Lower lobe of right lung (tissue), 2 donors: ENCODE data around the gene LRTM1. TPM values are rescaled to one million over a fixed set of nuclear protein-coding genes. Genes with fewer than 3 reads are reported as not detected.

Experiments
- ATAC-seq, 2 donors: fragments of 200-7000 bp; cut with Tn5 transposase; one replicate each; pipeline ENCODE4 v1.9.1; 2020 to 2022; ENCODE audit warnings: mild to moderate bottlenecking in 2 of 2, moderate library complexity in 2 of 2
- DNase-seq: peaks from one replicate; pipeline ENCODE4 v3.0.0-alpha.2; 2020
- H3K27ac ChIP-seq: fragments of 200-600 bp; one replicate; pipeline ENCODE4 v1.8.0; 2022
- H3K27me3 ChIP-seq: fragments of 200-600 bp; one replicate; pipeline ENCODE4 v1.8.0; 2022; ENCODE audit warnings: low read depth
- H3K36me3 ChIP-seq: fragments of 200-600 bp; one replicate; pipeline ENCODE4 v1.8.0; 2022; ENCODE audit warnings: mild to moderate bottlenecking
- H3K4me1 ChIP-seq: fragments of 200-600 bp; one replicate; pipeline ENCODE4 v1.8.0; 2022
- H3K4me3 ChIP-seq: fragments of 200-600 bp; one replicate; pipeline ENCODE4 v1.8.0; 2022; ENCODE audit warnings: mild to moderate bottlenecking
- H3K9me3 ChIP-seq: fragments of 200-600 bp; one replicate; pipeline ENCODE4 v1.8.0; 2022
- CTCF ChIP-seq: fragments of 200-600 bp; IDR thresholded peaks from one replicate; pipeline ENCODE4 v1.8.0; 2022; ENCODE audit warnings: antibody characterized with exemption, mild to moderate bottlenecking
- intact Hi-C: fragments of 100-400 bp; cut with DNase I; formaldehyde crosslinking; loops from one replicate; pipeline ENCODE4 v1.11.0; 2022
- total RNA-seq: library from RNA; stranded (reverse); fragmentation: NEBNext Ultra II Directional; extraction: Animal tissue kit (Norgen Biotek cat#: 25700); gene quantifications from one replicate; pipeline ENCODE4 v1.2.1, GENCODE V29; 2021
- donor health status: DM: no; HTN: yes; CAD: no; lungs with severe emphysema.

The LRTM1 gene
- total RNA-seq, 1 donor from 2014 or later, result not detected

GRCh38 chr3:54960701-54961100 lies 32.8 kb upstream of the LRTM1 start:
- Histone ChIP-seq H3K9me3 (no peaks in the 10 kb centered on the region), H3K4me3 (no peak overlapping the region), H3K27me3 (no peaks in the 10 kb centered on the region), H3K27ac (no peak overlapping the region), H3K36me3 (no peaks in the 10 kb centered on the region), H3K4me1 (no peaks in the 10 kb centered on the region)
- TF ChIP-seq CTCF, result no peak
- no peak for DNase-seq
- intact Hi-C loops, result no loop called here
- ATAC-seq, result no peak

GRCh38 chr3:54960082-54960481 lies 32.2 kb upstream of the LRTM1 start:
- no peak for ATAC-seq
- no peaks in the 10 kb centered on the region for H3K4me1 ChIP-seq
- no peak for TF ChIP-seq CTCF
- H3K36me3 ChIP-seq, result no peaks in the 10 kb centered on the region
- H3K4me3 ChIP-seq, result no peak overlapping the region
- no peak overlapping the region for H3K27ac ChIP-seq
- no peak for DNase-seq
- intact Hi-C loops, result no loop called here
- no peaks in the 10 kb centered on the region for H3K9me3 ChIP-seq
- H3K27me3 ChIP-seq, result no peaks in the 10 kb centered on the region

GRCh38 chr3:54957711-54958110 lies 29.9 kb upstream of the LRTM1 start:
- no peak for TF ChIP-seq CTCF
- DNase-seq (no peak), ATAC-seq (no peak)
- H3K36me3 ChIP-seq, result no peaks in the 10 kb centered on the region
- H3K4me3 ChIP-seq, result no peak overlapping the region
- H3K9me3 ChIP-seq, result no peaks in the 10 kb centered on the region
- H3K27me3 ChIP-seq, result no peaks in the 10 kb centered on the region
- H3K4me1 ChIP-seq, result no peaks in the 10 kb centered on the region
- intact Hi-C loops, result loop anchor here (10.0 kb wide), 1 partner anchor 227 kb away; no protein-coding TSS in a partner anchor
- no peak overlapping the region for H3K27ac ChIP-seq

- intact Hi-C loops, result loop anchor here (10.0 kb wide), 1 partner anchor 229 kb away; no protein-coding TSS in a partner anchor
- DNase-seq (no peak), ATAC-seq (no peak)
- Histone ChIP-seq H3K27ac (no peak overlapping the region), H3K36me3 (no peaks in the 10 kb centered on the region), H3K4me3 (no peak overlapping the region), H3K9me3 (no peaks in the 10 kb centered on the region), H3K27me3 (no peaks in the 10 kb centered on the region), H3K4me1 (no peaks in the 10 kb centered on the region)
- TF ChIP-seq CTCF, result no peak
These were observed 28.1 kb upstream of the LRTM1 start for GRCh38 chr3:54955941-54956340.

GRCh38 chr3:54955496-54955895 lies 27.6 kb upstream of the LRTM1 start:
- Histone ChIP-seq H3K27ac (no peak overlapping the region), H3K4me3 (no peak overlapping the region), H3K36me3 (no peaks in the 10 kb centered on the region), H3K9me3 (no peaks in the 10 kb centered on the region), H3K27me3 (no peaks in the 10 kb centered on the region), H3K4me1 (no peaks in the 10 kb centered on the region)
- DNase-seq (no peak), ATAC-seq (no peak)
- TF ChIP-seq CTCF, result no peak
- intact Hi-C loops, result loop anchor here (10.0 kb wide), 1 partner anchor 229 kb away; no protein-coding TSS in a partner anchor

- ATAC-seq (no peak), DNase-seq (no peak)
- intact Hi-C loops, result loop anchor here (10.0 kb wide), 1 partner anchor 230 kb away; no protein-coding TSS in a partner anchor
- TF ChIP-seq CTCF, result no peak
- Histone ChIP-seq H3K9me3 (no peaks in the 10 kb centered on the region), H3K4me3 (no peak overlapping the region), H3K4me1 (no peaks in the 10 kb centered on the region), H3K27ac (no peak overlapping the region), H3K27me3 (no peaks in the 10 kb centered on the region), H3K36me3 (no peaks in the 10 kb centered on the region)
These were observed 26.7 kb upstream of the LRTM1 start for GRCh38 chr3:54954521-54954920.
